ENCODE measurements around the gene ZNF793.

GRCh38 chr19:37551129-37551993 lies 44.6 kb downstream of the ZNF793 start:
- TF ChIP-seq, protein P1, sequence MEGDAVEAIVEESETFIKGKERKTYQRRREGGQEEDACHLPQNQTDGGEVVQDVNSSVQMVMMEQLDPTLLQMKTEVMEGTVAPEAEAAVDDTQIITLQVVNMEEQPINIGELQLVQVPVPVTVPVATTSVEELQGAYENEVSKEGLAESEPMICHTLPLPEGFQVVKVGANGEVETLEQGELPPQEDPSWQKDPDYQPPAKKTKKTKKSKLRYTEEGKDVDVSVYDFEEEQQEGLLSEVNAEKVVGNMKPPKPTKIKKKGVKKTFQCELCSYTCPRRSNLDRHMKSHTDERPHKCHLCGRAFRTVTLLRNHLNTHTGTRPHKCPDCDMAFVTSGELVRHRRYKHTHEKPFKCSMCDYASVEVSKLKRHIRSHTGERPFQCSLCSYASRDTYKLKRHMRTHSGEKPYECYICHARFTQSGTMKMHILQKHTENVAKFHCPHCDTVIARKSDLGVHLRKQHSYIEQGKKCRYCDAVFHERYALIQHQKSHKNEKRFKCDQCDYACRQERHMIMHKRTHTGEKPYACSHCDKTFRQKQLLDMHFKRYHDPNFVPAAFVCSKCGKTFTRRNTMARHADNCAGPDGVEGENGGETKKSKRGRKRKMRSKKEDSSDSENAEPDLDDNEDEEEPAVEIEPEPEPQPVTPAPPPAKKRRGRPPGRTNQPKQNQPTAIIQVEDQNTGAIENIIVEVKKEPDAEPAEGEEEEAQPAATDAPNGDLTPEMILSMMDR (IDR thresholded peaks at IDR 0.05): no peak
- TF ChIP-seq POLR2AphosphoS5 (IDR thresholded peaks at IDR 0.05) (no peak), POLR2A (IDR thresholded peaks at IDR 0.05) (no peak), EP300 (IDR thresholded peaks at IDR 0.05) (no peak)
